MCF 10A (cell line): ENCODE results near the gene ADM2. TPM values are rescaled to one million over a fixed set of nuclear protein-coding genes. Genes with fewer than 3 reads are reported as not detected.

Experiments used
- BruUV-seq: library from RNA; stranded (reverse); fragments of 400-500 nt; replicated peaks from 2 replicates; lab custom pipeline; 2021; lab: Mats Ljungman, UMichigan
- CTCF ChIA-PET: fragments of 300-600 bp; sonication (Branson Sonifier 250); formaldehyde crosslinking; extraction: SDS; loops from one replicate; lab custom pipeline; 2021; ENCODE audit warnings: antibody characterized with exemption, inconsistent platforms; lab: Yijun Ruan, JAX
- POLR2A ChIA-PET: fragments of 300-600, 350-650 bp; sonication (Branson Sonifier 250); formaldehyde crosslinking; extraction: SDS; loops from one replicate; lab custom pipeline; 2020; ENCODE audit warnings: antibody characterized with exemption, inconsistent platforms; lab: Yijun Ruan, JAX
- DNase-seq: peaks from one replicate; pipeline ENCODE4 v3.0.0-alpha.2; 2018; ENCODE audit not compliant: unreplicated experiment
- H3K27ac Mint-ChIP-seq: one replicate; pipeline ENCODE4 v1.8.0; 2022; ENCODE audit warnings: mild to moderate bottlenecking, low read depth, mixed read lengths; ENCODE audit not compliant: unreplicated experiment
- H3K27me3 Mint-ChIP-seq: one replicate; pipeline ENCODE4 v1.8.0; 2022; ENCODE audit warnings: mixed read lengths; ENCODE audit not compliant: insufficient read depth, unreplicated experiment
- H3K36me3 Mint-ChIP-seq: one replicate; pipeline ENCODE4 v1.8.0; 2022; ENCODE audit warnings: mild to moderate bottlenecking, moderate library complexity, mixed read lengths; ENCODE audit not compliant: insufficient read depth, unreplicated experiment
- H3K4me1 Mint-ChIP-seq: one replicate; pipeline ENCODE4 v1.8.0; 2022; ENCODE audit warnings: mixed read lengths; ENCODE audit not compliant: insufficient read depth, unreplicated experiment
- H3K4me3 Mint-ChIP-seq: one replicate; pipeline ENCODE4 v1.8.0; 2022; ENCODE audit warnings: mild to moderate bottlenecking, moderate library complexity, mixed read lengths; ENCODE audit not compliant: unreplicated experiment
- H3K9me3 Mint-ChIP-seq: one replicate; pipeline ENCODE4 v1.8.0; 2022; ENCODE audit warnings: mixed read lengths; ENCODE audit not compliant: unreplicated experiment
- CTCF ChIP-seq: fragments of 200-600 bp; IDR thresholded peaks from one replicate; pipeline ENCODE4 v1.8.0; 2022; ENCODE audit warnings: antibody characterized with exemption, mild to moderate bottlenecking; ENCODE audit not compliant: unreplicated experiment
- intact Hi-C: fragments of 100-400 bp; cut with micrococcal nuclease; formaldehyde crosslinking; loops from 2 replicates; pipeline ENCODE4 v1.14.1; 2022
- total RNA-seq: library from RNA; stranded (reverse); gene quantifications from 2 replicates; pipeline ENCODE4 v1.2.3, GENCODE V29; 2022

ADM2 gene
- total RNA-seq, 1 experiment from 2014 or later = 39.7 TPM

GRCh38 chr22:50439871-50440331 lies 41.4 kb upstream of the ADM2 start:
- no peaks in the 10 kb centered on the region for H3K4me1 Mint-ChIP-seq
- H3K9me3 Mint-ChIP-seq = no peaks in the 10 kb centered on the region
- BruUV-seq = no TSS peak
- no peak overlapping the region for H3K27ac Mint-ChIP-seq
- H3K4me3 Mint-ChIP-seq = no peak overlapping the region
- no peak for TF ChIP-seq CTCF
- no peaks in the 10 kb centered on the region for H3K27me3 Mint-ChIP-seq
- no peak for DNase-seq
- POLR2A ChIA-PET = no interaction called here
- intact Hi-C loops = no loop called here
- CTCF ChIA-PET = interaction anchor here (1.1 kb wide), 1 partner anchor 30 kb away, joined by 3 read pairs; no protein-coding TSS in a partner anchor
- H3K36me3 Mint-ChIP-seq = peaks cover 62% of the 10 kb centered on the region

GRCh38 chr22:50440544-50441249 lies 40.6 kb upstream of the ADM2 start:
- no peaks in the 10 kb centered on the region for H3K4me1 Mint-ChIP-seq
- no peaks in the 10 kb centered on the region for H3K9me3 Mint-ChIP-seq
- H3K36me3 Mint-ChIP-seq = peaks cover 66% of the 10 kb centered on the region
- no peak for DNase-seq
- CTCF ChIA-PET = interaction anchor here (0.6 kb wide), 1 partner anchor 97 kb away, joined by 3 read pairs; no protein-coding TSS in a partner anchor
- POLR2A ChIA-PET = no interaction called here
- TF ChIP-seq CTCF = no peak
- intact Hi-C loops = no loop called here
- no TSS peak for BruUV-seq
- H3K4me3 Mint-ChIP-seq = no peak overlapping the region
- H3K27ac Mint-ChIP-seq = no peak overlapping the region
- no peaks in the 10 kb centered on the region for H3K27me3 Mint-ChIP-seq

DNA sequence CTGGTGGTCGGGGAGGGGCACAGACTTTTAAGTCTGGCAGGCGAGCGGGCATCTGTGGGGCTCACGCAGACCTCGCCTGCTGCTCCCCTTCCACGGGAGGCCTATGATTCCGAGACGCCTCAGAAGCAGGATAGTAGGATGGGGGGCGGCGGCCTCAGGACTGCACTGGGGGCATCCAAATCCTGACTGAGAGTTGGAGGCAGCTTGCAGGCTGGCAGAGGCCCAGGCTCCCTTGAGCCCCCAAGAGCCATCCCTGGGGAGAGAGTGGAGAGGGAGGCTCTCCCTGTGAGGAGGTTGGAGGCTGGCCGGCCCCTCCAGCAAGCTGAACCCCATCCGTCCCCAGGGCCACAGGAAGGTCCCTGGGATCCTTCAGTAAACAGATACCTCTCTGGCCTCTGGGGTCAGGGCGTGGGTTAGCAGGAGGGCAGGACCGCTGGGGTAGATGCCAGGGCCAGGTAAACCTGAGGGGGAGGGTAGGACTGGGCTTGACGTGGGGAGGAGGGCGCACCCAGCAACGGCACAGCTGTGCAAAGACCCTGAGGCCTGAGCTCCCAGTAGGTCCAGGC lies 39.8 kb upstream of the ADM2 start:
- no peak overlapping the region for H3K4me3 Mint-ChIP-seq
- no peaks in the 10 kb centered on the region for H3K9me3 Mint-ChIP-seq
- no peaks in the 10 kb centered on the region for H3K27me3 Mint-ChIP-seq
- no peak for TF ChIP-seq CTCF
- H3K4me1 Mint-ChIP-seq = no peaks in the 10 kb centered on the region
- peaks cover 65% of the 10 kb centered on the region for H3K36me3 Mint-ChIP-seq
- POLR2A ChIA-PET = interaction anchor here (1.0 kb wide), 1 partner anchor 39 kb away, joined by 3 read pairs; no protein-coding TSS in a partner anchor
- CTCF ChIA-PET = interaction anchor here (0.6 kb wide), 1 partner anchor 16 kb away, joined by 3 read pairs; no protein-coding TSS in a partner anchor
- BruUV-seq = no TSS peak
- H3K27ac Mint-ChIP-seq = no peak overlapping the region
- no peak for DNase-seq
- intact Hi-C loops = no loop called here

DNA sequence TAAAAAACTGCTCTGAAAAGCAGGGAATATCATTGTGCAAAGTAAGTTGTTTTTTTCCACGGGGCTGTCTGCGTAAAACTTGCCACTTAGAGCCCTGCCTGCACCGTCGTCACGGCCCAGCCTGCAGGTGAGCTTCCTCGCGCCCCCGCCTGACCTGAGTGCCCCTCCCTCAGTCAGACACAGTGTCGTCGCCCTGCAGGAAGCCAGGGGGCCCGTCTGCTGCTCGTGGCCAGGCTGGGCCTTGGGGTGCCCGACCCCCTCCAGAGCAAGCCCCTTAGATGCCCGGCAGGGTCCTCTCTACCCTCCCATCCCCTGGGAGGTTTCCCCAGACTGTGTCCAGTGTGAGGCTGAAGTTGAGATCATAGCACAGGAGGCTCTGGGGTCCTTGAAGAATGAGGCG lies 38.1 kb upstream of the ADM2 start:
- Mint-ChIP-seq H3K9me3 (no peaks in the 10 kb centered on the region), H3K4me1 (no peaks in the 10 kb centered on the region), H3K4me3 (no peak overlapping the region), H3K27ac (no peak overlapping the region), H3K27me3 (no peaks in the 10 kb centered on the region), H3K36me3 (peaks cover 69% of the 10 kb centered on the region)
- DNase-seq = no peak
- intact Hi-C loops = no loop called here
- TF ChIP-seq CTCF = no peak
- CTCF ChIA-PET = interaction anchor here (0.6 kb wide), 1 partner anchor 43 kb away, joined by 3 read pairs; no protein-coding TSS in a partner anchor
- no TSS peak for BruUV-seq
- POLR2A ChIA-PET = interaction anchor here (1.0 to 1.4 kb wide), 2 partner anchors 26 to 178 kb away, joined by 3 to 5 read pairs; no protein-coding TSS in a partner anchor
